CD4-positive, alpha-beta T cell treated with Interleukin-4 for 1 hour (primary cell): ENCODE results near the gene VPS39.

Source experiments
- DNase-seq, 2 donors: peaks; one replicate each; pipeline ENCODE4 v3.0.0-alpha.2; 2020 to 2022

The VPS39 gene

GRCh38 chr15:42156243-42156922, 51.7 kb downstream of the VPS39 start, which contains the start of gene PLA2G4F:
PLA2G4F (minus strand) TSS chr15:42156636; CDS start chr15:42156549, 87 bp downstream.
- no peak for DNase-seq

- DNase-seq = no peak
Measured at GRCh38 chr15:42155546-42156242, 52.4 kb downstream of the VPS39 start.

- no peak for DNase-seq
Measured at GRCh38 chr15:42154956-42155355, 53.1 kb downstream of the VPS39 start.

- DNase-seq = no peak
Measured at GRCh38 chr15:42154212-42154941, 53.7 kb downstream of the VPS39 start.

- DNase-seq = no peak
Measured at GRCh38 chr15:42153874-42154211, 54.3 kb downstream of the VPS39 start.

GRCh38 chr15:42152921-42153698, 55.0 kb downstream of the VPS39 start:
- no peak for DNase-seq

GRCh38 chr15:42152196-42152920, 55.7 kb downstream of the VPS39 start:
- peak in 1 of 2 donors; percentile 24 for DNase-seq

- no peak for DNase-seq
Measured at GRCh38 chr15:42151736-42152135, 56.4 kb downstream of the VPS39 start.

GRCh38 chr15:42151141-42151561, 57.0 kb downstream of the VPS39 start:
- DNase-seq = no peak

GRCh38 chr15:42150219-42150970, 57.7 kb downstream of the VPS39 start:
- DNase-seq = no peak

- no peak for DNase-seq
Measured at GRCh38 chr15:42149493-42150218, 58.4 kb downstream of the VPS39 start.

- no peak for DNase-seq
Measured at GRCh38 chr15:42148808-42149492, 59.2 kb downstream of the VPS39 start.

GRCh38 chr15:42147431-42147735, 60.7 kb downstream of the VPS39 start:
- no peak for DNase-seq

GRCh38 chr15:42146551-42147430, 61.3 kb downstream of the VPS39 start:
- no peak for DNase-seq

- DNase-seq = no peak
Measured at GRCh38 chr15:42145546-42146455, 62.3 kb downstream of the VPS39 start.

- DNase-seq = no peak
Measured at GRCh38 chr15:42144841-42145375, 63.2 kb downstream of the VPS39 start.

- no peak for DNase-seq
Measured at GRCh38 chr15:42143866-42144625, 64.1 kb downstream of the VPS39 start.
